LNCaP clone FGC (cell line): Measurements from ENCODE around the gene ATP8B4.

Experiments
- DNase-seq: peaks from one replicate; pipeline ENCODE4 v3.0.0-alpha.2; 2011; ENCODE audit warnings: low read depth
- H3K4me3 ChIP-seq: 2 replicates; pipeline ENCODE4 v1.5.1; 2011; ENCODE audit warnings: mild to moderate bottlenecking, low read depth, low read length, control low read depth
- CTCF ChIP-seq: IDR thresholded peaks from 2 replicates; pipeline ENCODE4 v1.5.1; 2012; ENCODE audit warnings: mild to moderate bottlenecking; ENCODE audit not compliant: control insufficient read depth, insufficient read depth; ENCODE audit errors: extremely low read depth

The ATP8B4 gene

GRCh38 chr15:50077176-50077575, 41.9 kb downstream of the ATP8B4 start:
- no peak for DNase-seq
- TF ChIP-seq CTCF, result no peak
- no peak overlapping the region for H3K4me3 ChIP-seq

- no peak for DNase-seq
- no peak overlapping the region for H3K4me3 ChIP-seq
- TF ChIP-seq CTCF, result no peak
These were observed 43.7 kb downstream of the ATP8B4 start for GRCh38 chr15:50075319-50075718.

GRCh38 chr15:50071551-50072258, 47.3 kb downstream of the ATP8B4 start:
- H3K4me3 ChIP-seq, result no peak overlapping the region
- no peak for DNase-seq
- TF ChIP-seq CTCF, result no peak

- no peak for DNase-seq
- TF ChIP-seq CTCF, result no peak
- no peak overlapping the region for H3K4me3 ChIP-seq
These were observed 51.0 kb downstream of the ATP8B4 start for GRCh38 chr15:50068016-50068415.

- no peak for TF ChIP-seq CTCF
- H3K4me3 ChIP-seq, result no peak overlapping the region
- no peak for DNase-seq
These were observed 51.8 kb downstream of the ATP8B4 start for GRCh38 chr15:50067254-50067653.

GRCh38 chr15:50066666-50067065, 52.4 kb downstream of the ATP8B4 start:
- no peak for TF ChIP-seq CTCF
- H3K4me3 ChIP-seq, result no peak overlapping the region
- no peak for DNase-seq

GRCh38 chr15:50066202-50066601, 52.8 kb downstream of the ATP8B4 start:
- no peak for TF ChIP-seq CTCF
- H3K4me3 ChIP-seq, result no peak overlapping the region
- DNase-seq, result no peak
